Esophagus squamous epithelium (tissue), 4 donors: ENCODE measurements around the gene TEX35.
"Not testable (repeated sequence)": the region's sequence is repeated elsewhere in the genome, so short reads cannot be mapped to it uniquely, and the experiment has no call there.

Experiments used
- POLR2A ChIP-seq, 4 donors: fragments of 450-650 bp; IDR thresholded peaks; one replicate each; pipeline ENCODE4 v1.6.1; 2017; ENCODE audit warnings: antibody characterized with exemption in 4 of 4, mild to moderate bottlenecking in 4 of 4, moderate library complexity in 3 of 4
- TF ChIP-seq, protein P1 (sequence below), 6 experiments: fragments of 450-650 bp in 4 of 6; fragments of 200-600 bp in 2 of 6; sonication (generic) in 2 of 6; IDR thresholded peaks; one replicate each; pipeline ENCODE4 v1.5.1; 2016 to 2019; ENCODE audit warnings: antibody characterized with exemption in 6 of 6, mild to moderate bottlenecking in 4 of 6, moderate library complexity in 4 of 6

DNA sequence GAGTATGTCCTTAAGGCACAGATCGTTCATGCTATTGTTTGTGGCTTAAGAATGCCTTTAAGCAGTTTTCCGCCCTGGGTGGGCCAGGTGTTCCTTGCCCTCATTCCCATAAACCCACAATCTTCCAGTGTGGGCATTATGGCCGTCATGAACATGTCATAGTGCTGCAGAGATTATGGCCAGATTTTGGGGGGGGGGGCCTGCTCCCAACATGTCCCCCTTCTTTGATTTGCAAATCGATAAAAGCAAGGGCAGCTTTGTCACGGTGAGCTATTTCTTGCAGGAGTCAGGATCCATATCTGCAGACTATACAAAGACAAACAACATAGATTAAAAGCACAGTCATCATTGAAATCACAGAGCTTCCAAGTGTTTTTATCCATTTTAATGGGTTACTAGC lies 41.4 kb downstream of the TEX35 start:
- TF ChIP-seq, protein P1, sequence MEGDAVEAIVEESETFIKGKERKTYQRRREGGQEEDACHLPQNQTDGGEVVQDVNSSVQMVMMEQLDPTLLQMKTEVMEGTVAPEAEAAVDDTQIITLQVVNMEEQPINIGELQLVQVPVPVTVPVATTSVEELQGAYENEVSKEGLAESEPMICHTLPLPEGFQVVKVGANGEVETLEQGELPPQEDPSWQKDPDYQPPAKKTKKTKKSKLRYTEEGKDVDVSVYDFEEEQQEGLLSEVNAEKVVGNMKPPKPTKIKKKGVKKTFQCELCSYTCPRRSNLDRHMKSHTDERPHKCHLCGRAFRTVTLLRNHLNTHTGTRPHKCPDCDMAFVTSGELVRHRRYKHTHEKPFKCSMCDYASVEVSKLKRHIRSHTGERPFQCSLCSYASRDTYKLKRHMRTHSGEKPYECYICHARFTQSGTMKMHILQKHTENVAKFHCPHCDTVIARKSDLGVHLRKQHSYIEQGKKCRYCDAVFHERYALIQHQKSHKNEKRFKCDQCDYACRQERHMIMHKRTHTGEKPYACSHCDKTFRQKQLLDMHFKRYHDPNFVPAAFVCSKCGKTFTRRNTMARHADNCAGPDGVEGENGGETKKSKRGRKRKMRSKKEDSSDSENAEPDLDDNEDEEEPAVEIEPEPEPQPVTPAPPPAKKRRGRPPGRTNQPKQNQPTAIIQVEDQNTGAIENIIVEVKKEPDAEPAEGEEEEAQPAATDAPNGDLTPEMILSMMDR (IDR thresholded peaks at IDR 0.05) = not testable (repeated sequence)
- not testable (repeated sequence) for TF ChIP-seq POLR2A (IDR thresholded peaks at IDR 0.05)
